Cardiac fibroblast (primary cell): Measurements from ENCODE around the gene ZC2HC1C.
"Not testable (repeated sequence)": the region's sequence is repeated elsewhere in the genome, so short reads cannot be mapped to it uniquely, and the experiment has no call there.

Experiments
- DNase-seq, 2 donors: peaks; one replicate each; pipeline versions ENCODE4 v3.0.0 to v3.0.0-alpha.2; 2010; ENCODE audit warnings: low read depth in 2 of 2
- H3K4me3 ChIP-seq, 2 donors: replicated peaks in 1 of 2; 1 replicate in 1 of 2; 2 replicates in 1 of 2; pipeline ENCODE4 v1.5.1; 2011; ENCODE audit warnings: low read depth in 2 of 2, low read length in 2 of 2, mild to moderate bottlenecking in 2 of 2, moderate library complexity in 1 of 2
- CTCF ChIP-seq: IDR thresholded peaks from one replicate; pipeline ENCODE4 v1.5.1; 2011; ENCODE audit warnings: low read depth, mild to moderate bottlenecking, low read length, inconsistent platforms

Gene ZC2HC1C

GRCh38 chr14:75126679-75127473, 57.4 kb downstream of the ZC2HC1C start, which contains the start of gene NEK9:
Gene NEK9 (minus strand): TSS chr14:75127048. CDS start chr14:75126921, 127 bp downstream.
- H3K4me3 ChIP-seq: peak within 1 kb of the TSS; percentile 47 to 73
- TF ChIP-seq CTCF: no peak
- DNase-seq: peak; percentile 86

GRCh38 chr14:75127474-75127820, 58.0 kb downstream of the ZC2HC1C start:
- not testable (repeated sequence) for DNase-seq

GRCh38 chr14:75127903-75128595, 58.6 kb downstream of the ZC2HC1C start:
- H3K4me3 ChIP-seq: peak overlapping the region in 1 of 2 donors; percentile 73
- no peak for TF ChIP-seq CTCF
- DNase-seq: no peak

More at GRCh38 chr14:75127474-75127820, 58.0 kb downstream of the ZC2HC1C start:
- peak overlapping the region; percentile 47 to 73 for H3K4me3 ChIP-seq

GRCh38 chr14:75128596-75128990, 59.2 kb downstream of the ZC2HC1C start:
- TF ChIP-seq CTCF: no peak
- no peak overlapping the region for H3K4me3 ChIP-seq
- no peak for DNase-seq
